ENCODE data around the gene KRTCAP3.

KRTCAP3 gene

GRCh38 chr2:27441226-27441926 is 805 bp upstream of the KRTCAP3 start:
- no peak for DNase-seq

- no peak for DNase-seq
These were observed 720 bp downstream of the KRTCAP3 start for GRCh38 chr2:27442920-27443282.

- DNase-seq, result no peak
These were observed 3.0 kb downstream of the KRTCAP3 start for GRCh38 chr2:27445155-27445554.

GRCh38 chr2:27445615-27446014 is 3.4 kb downstream of the KRTCAP3 start:
- no peak for DNase-seq

- DNase-seq, result peak in 1 of 5 donors; percentile 14
These were observed 3.9 kb downstream of the KRTCAP3 start for GRCh38 chr2:27446057-27446456.

- no peak for DNase-seq
These were observed 6.2 kb downstream of the KRTCAP3 start for GRCh38 chr2:27448381-27448780.

GRCh38 chr2:27451095-27451494 is 8.9 kb downstream of the KRTCAP3 start:
- no peak for DNase-seq

- DNase-seq, result no peak
These were observed 11.8 kb downstream of the KRTCAP3 start for GRCh38 chr2:27453968-27454367.

- DNase-seq, result no peak
These were observed 18.9 kb downstream of the KRTCAP3 start for GRCh38 chr2:27461118-27461517.

GRCh38 chr2:27464443-27464842 is 22.3 kb downstream of the KRTCAP3 start:
- DNase-seq, result no peak

GRCh38 chr2:27471961-27472360 is 29.8 kb downstream of the KRTCAP3 start:
- DNase-seq, result no peak

GRCh38 chr2:27485496-27485895 is 43.3 kb downstream of the KRTCAP3 start:
- no peak for DNase-seq

GRCh38 chr2:27489118-27489497 is 46.9 kb downstream of the KRTCAP3 start:
- no peak for DNase-seq

GRCh38 chr2:27489498-27490397 is 47.6 kb downstream of the KRTCAP3 start, which contains the start of gene IFT172:
TSS of gene IFT172 (minus strand) at chr2:27489743. CDS start at chr2:27489653, 90 bp downstream.
- peak; percentile 98 to 100 (median 99) for DNase-seq

- DNase-seq, result no peak
These were observed 50.4 kb downstream of the KRTCAP3 start for GRCh38 chr2:27492557-27492956.

GRCh38 chr2:27493948-27494283 is 51.7 kb downstream of the KRTCAP3 start:
- DNase-seq, result no peak
